IPS-15b (cell line): ENCODE measurements around the gene AMH.

Source experiments
- H3K27me3 ChIP-seq: one replicate; pipeline ENCODE4 v1.6.1; 2013; ENCODE audit warnings: low read length; ENCODE audit not compliant: control insufficient read depth, insufficient read depth
- H3K36me3 ChIP-seq: one replicate; pipeline ENCODE4 v1.6.1; 2013; ENCODE audit warnings: low read length; ENCODE audit not compliant: control insufficient read depth, insufficient read depth
- H3K4me1 ChIP-seq: one replicate; pipeline ENCODE4 v1.6.1; 2013; ENCODE audit warnings: mild to moderate bottlenecking, low read length; ENCODE audit not compliant: control insufficient read depth, insufficient read depth
- H3K4me3 ChIP-seq: one replicate; pipeline ENCODE4 v1.5.1; 2013; ENCODE audit warnings: low read depth, low read length
- H3K9ac ChIP-seq: one replicate; pipeline ENCODE4 v1.6.1; 2013; ENCODE audit warnings: low read depth, mild to moderate bottlenecking, low read length
- H3K9me3 ChIP-seq: one replicate; pipeline ENCODE4 v1.6.1; 2013; ENCODE audit warnings: mild to moderate bottlenecking, low read length; ENCODE audit not compliant: control insufficient read depth, insufficient read depth

The AMH gene

DNA sequence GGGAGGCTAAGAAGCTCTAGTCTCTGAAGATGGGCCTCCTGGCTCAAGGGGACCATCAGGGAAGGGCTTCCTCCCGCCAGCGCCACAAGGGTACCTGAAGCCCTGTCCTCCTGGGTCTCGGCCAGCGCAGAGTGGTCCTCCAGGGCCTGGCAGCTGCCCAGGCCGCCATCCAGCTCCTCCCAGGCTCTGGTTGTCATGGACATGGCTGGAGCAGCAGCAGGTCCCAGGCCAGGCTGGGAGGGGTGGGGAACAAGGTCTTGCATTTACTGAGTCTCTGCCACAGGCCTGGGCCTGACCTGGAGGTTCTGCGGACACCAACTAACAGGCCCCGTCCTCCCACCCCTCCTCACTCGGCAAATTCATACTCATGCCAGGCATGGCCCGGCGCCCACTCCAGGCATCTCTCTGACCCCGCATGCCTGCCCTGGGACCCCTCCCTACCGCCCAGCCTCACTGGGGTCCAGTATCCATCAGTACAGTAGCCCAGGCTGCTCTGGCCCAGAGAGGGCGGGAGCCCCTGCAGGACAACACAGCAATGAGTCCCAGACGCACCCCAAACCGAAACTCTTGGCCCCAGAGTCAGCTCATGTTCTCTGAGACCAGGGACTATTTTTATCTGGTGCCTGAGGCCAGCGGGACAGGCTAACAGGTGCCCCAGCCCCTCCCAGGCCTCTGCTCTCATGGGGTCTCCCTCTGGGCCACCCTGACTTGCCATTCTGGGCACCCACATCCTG lies 6.2 kb downstream of the AMH start:
- no peak overlapping the region for H3K9ac ChIP-seq
- no peaks in the 10 kb centered on the region for H3K4me1 ChIP-seq
- H3K9me3 ChIP-seq, result no peaks in the 10 kb centered on the region
- no peak overlapping the region for H3K4me3 ChIP-seq
- no peaks in the 10 kb centered on the region for H3K36me3 ChIP-seq
- H3K27me3 ChIP-seq, result no peaks in the 10 kb centered on the region

GRCh38 chr19:2255982-2256685 lies 7.0 kb downstream of the AMH start, which contains the start of gene JSRP1:
Gene JSRP1 (minus strand): TSS chr19:2256417. CDS start chr19:2255314, 1,103 bp downstream.
- no peaks in the 10 kb centered on the region for H3K4me1 ChIP-seq

GRCh38 chr19:2259336-2259735 lies 10.2 kb downstream of the AMH start:
- H3K27me3 ChIP-seq, result no peaks in the 10 kb centered on the region
- H3K9ac ChIP-seq, result no peak overlapping the region
- H3K4me3 ChIP-seq, result no peak overlapping the region
- H3K36me3 ChIP-seq, result no peaks in the 10 kb centered on the region
- no peaks in the 10 kb centered on the region for H3K9me3 ChIP-seq
- H3K4me1 ChIP-seq, result no peaks in the 10 kb centered on the region

More at GRCh38 chr19:2255982-2256685, 7.0 kb downstream of the AMH start, which contains the start of gene JSRP1:
- H3K9ac ChIP-seq, result no peak within 1 kb of the TSS
- H3K4me3 ChIP-seq, result no peak within 1 kb of the TSS
- H3K36me3 ChIP-seq, result no peaks in the 10 kb centered on the region
- H3K27me3 ChIP-seq, result no peaks in the 10 kb centered on the region
- H3K9me3 ChIP-seq, result no peaks in the 10 kb centered on the region

DNA sequence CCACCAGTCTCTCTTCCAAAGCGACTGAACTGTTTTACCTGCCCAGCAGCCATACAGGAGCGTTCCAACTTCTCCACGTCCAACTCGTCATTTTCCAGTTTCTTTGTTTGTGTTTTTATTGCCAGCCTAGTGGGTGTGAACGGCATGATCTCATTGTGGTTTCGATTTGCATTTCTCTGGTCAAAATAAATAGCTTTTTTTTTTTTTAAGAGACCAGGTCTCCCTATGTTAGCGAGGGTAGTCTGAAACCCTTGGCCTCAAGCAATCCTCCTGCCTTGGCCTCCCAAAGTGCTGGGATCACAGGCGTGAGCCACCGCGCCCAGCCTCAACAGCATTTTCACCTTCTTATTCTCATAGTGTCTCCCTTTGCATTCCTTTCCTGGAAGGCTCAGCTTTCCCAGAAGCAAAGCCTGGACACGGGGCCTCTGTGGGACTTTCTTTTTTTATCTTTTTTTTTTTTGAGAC lies 11.2 kb downstream of the AMH start:
- no peaks in the 10 kb centered on the region for H3K27me3 ChIP-seq

GRCh38 chr19:2261438-2262172 lies 12.5 kb downstream of the AMH start:
- no peaks in the 10 kb centered on the region for H3K4me1 ChIP-seq
- H3K9ac ChIP-seq, result no peak overlapping the region
- H3K9me3 ChIP-seq, result no peaks in the 10 kb centered on the region
- H3K27me3 ChIP-seq, result no peaks in the 10 kb centered on the region
- no peaks in the 10 kb centered on the region for H3K36me3 ChIP-seq
- H3K4me3 ChIP-seq, result no peak overlapping the region

More for the DNA sequence above, 11.2 kb downstream of the AMH start:
- Histone ChIP-seq H3K9me3 (no peaks in the 10 kb centered on the region), H3K4me1 (no peaks in the 10 kb centered on the region), H3K4me3 (no peak overlapping the region), H3K36me3 (no peaks in the 10 kb centered on the region), H3K9ac (no peak overlapping the region)

GRCh38 chr19:2266183-2266993 lies 17.3 kb downstream of the AMH start:
- Histone ChIP-seq H3K27me3 (no peaks in the 10 kb centered on the region), H3K9ac (no peak overlapping the region), H3K9me3 (no peaks in the 10 kb centered on the region), H3K4me3 (no peak overlapping the region), H3K4me1 (peaks cover 2% of the 10 kb centered on the region), H3K36me3 (peaks cover 6% of the 10 kb centered on the region)

- no peak overlapping the region for H3K9ac ChIP-seq
- H3K27me3 ChIP-seq, result no peaks in the 10 kb centered on the region
- no peaks in the 10 kb centered on the region for H3K9me3 ChIP-seq
- peak overlapping the region; percentile 58 for H3K4me3 ChIP-seq
- peaks cover 4% of the 10 kb centered on the region for H3K4me1 ChIP-seq
- H3K36me3 ChIP-seq, result peaks cover 17% of the 10 kb centered on the region
Measured at GRCh38 chr19:2268480-2268830, 19.3 kb downstream of the AMH start.

DNA sequence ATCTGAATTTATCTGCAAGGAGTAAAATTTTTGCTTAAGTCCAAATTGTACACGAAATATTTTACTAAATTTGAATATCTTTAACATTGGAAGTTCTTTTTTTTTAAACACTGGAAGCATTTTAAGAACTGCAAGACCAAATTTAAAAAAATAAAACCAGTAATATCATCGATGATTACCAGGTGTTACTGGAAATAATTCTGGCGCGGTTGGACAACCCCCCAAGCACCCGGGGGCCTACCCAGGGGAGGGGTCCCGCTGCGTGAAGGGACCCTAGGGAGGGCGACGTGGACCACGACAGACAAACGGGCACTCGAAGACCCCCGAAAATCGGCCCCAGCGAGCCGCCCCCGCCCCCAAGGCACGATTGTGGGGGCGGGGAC lies 19.7 kb downstream of the AMH start:
- H3K9ac ChIP-seq, result peak overlapping the region; percentile 79
- peaks cover 17% of the 10 kb centered on the region for H3K36me3 ChIP-seq
- no peaks in the 10 kb centered on the region for H3K27me3 ChIP-seq
- H3K4me1 ChIP-seq, result peaks cover 4% of the 10 kb centered on the region
- H3K4me3 ChIP-seq, result peak overlapping the region; percentile 58
- H3K9me3 ChIP-seq, result no peaks in the 10 kb centered on the region

DNA sequence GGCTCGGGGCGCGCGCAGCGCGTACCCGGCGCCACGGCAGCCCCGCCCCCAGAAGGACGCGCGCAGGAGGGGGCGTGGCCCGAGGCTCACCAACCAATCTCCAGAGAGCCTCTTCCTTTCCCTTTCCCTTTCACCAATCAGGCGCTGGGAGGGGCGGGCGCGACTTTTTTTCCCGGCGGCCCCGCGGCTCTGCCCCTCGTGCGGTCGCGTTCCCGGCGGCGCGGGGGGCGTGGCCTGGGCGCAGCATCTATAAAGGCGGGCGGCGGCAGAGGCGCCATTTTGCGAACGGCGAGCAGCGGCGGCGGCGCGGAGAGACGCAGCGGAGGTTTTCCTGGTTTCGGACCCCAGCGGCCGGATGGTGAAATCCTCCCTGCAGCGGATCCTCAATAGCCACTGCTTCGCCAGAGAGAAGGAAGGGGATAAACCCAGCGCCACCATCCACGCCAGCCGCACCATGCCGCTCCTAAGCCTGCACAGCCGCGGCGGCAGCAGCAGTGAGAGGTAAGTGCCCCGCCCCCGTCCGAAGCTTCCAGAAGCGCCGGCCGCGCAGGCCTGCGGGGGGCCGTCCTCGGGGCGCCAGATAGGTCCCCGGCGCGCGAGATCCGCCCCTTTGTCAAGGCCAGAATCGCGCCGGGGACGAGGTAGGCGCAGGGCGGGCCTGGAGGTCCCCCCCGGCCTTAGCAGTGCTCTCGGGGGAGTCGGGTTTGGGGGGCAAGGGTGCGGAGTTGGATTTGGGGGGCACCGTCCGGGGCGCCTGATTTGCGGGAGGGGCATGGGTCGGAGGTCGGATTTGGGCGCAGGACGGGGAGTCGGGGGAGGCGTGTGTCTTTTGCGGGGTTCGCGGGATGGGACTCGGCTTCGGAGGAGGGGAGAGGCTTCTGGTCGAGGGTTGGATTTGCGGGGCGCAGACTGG lies 20.4 kb downstream of the AMH start:
- Histone ChIP-seq H3K4me1 (peaks cover 4% of the 10 kb centered on the region), H3K9me3 (no peaks in the 10 kb centered on the region), H3K9ac (peak overlapping the region; percentile 83), H3K27me3 (no peaks in the 10 kb centered on the region), H3K36me3 (peaks cover 17% of the 10 kb centered on the region), H3K4me3 (peak overlapping the region; percentile 89)

- H3K4me3 ChIP-seq, result peak overlapping the region; percentile 89
- no peaks in the 10 kb centered on the region for H3K9me3 ChIP-seq
- peaks cover 17% of the 10 kb centered on the region for H3K36me3 ChIP-seq
- H3K27me3 ChIP-seq, result no peaks in the 10 kb centered on the region
- peaks cover 4% of the 10 kb centered on the region for H3K4me1 ChIP-seq
- peak overlapping the region; percentile 83 for H3K9ac ChIP-seq
Measured at GRCh38 chr19:2270157-2270422, 21.0 kb downstream of the AMH start.
